MM.1S (cell line): ENCODE results near the gene DNAH8.

ENCODE experiments used
- CTCF ChIP-seq: fragments of 300-600 bp; sonication (generic); IDR thresholded peaks from 2 replicates; pipeline ENCODE4 v1.5.1; 2016; ENCODE audit warnings: antibody characterized with exemption, low read length, mixed read lengths
- EZH2phosphoT487 ChIP-seq: fragments of 300-600 bp; sonication (generic); IDR thresholded peaks from 2 replicates; pipeline ENCODE4 v1.6.1; 2018; ENCODE audit warnings: antibody characterized with exemption, low read length

GRCh38 chr6:38723783-38724182 lies 8.7 kb downstream of the DNAH8 start:
- TF ChIP-seq CTCF (no peak), EZH2phosphoT487 (no peak)
